BE2C (cell line): Measurements from ENCODE around the gene TM4SF4.

Experiments
- DNase-seq: peaks from one replicate; pipeline ENCODE4 v3.0.0-alpha.2; 2020
- H3K27me3 ChIP-seq: fragments of 250-450 bp; sonication (Bioruptor Pico); 2 replicates; pipeline ENCODE4 v1.5.1; 2020; ENCODE audit warnings: mild to moderate bottlenecking
- H3K36me3 ChIP-seq: fragments of 250-450 bp; sonication (Bioruptor Pico); 2 replicates; pipeline ENCODE4 v1.5.1; 2020; ENCODE audit warnings: mild to moderate bottlenecking
- H3K4me1 ChIP-seq: fragments of 250-450 bp; sonication (Bioruptor Pico); 2 replicates; pipeline ENCODE4 v1.5.1; 2020
- H3K4me3 ChIP-seq: 2 replicates; pipeline ENCODE4 v1.5.1; 2011; ENCODE audit warnings: low read depth, low read length
- H3K9me3 ChIP-seq: fragments of 250-450 bp; sonication (Bioruptor Pico); 2 replicates; pipeline ENCODE4 v1.5.1; 2020
- CTCF ChIP-seq: IDR thresholded peaks from 2 replicates; pipeline ENCODE4 v1.5.1; 2012; ENCODE audit warnings: mild to moderate bottlenecking, low read depth, low read length

The TM4SF4 gene

GRCh38 chr3:149514471-149514870, 40.0 kb downstream of the TM4SF4 start:
- no peak for DNase-seq
- Histone ChIP-seq H3K9me3 (no peaks in the 10 kb centered on the region), H3K27me3 (no peaks in the 10 kb centered on the region; the same call in none of the 2 replicates), H3K4me3 (no peak overlapping the region), H3K36me3 (no peaks in the 10 kb centered on the region), H3K4me1 (peaks cover 6% of the 10 kb centered on the region)
- no peak for TF ChIP-seq CTCF

GRCh38 chr3:149515249-149515648, 40.8 kb downstream of the TM4SF4 start:
- no peaks in the 10 kb centered on the region; the same call in none of the 2 replicates for H3K27me3 ChIP-seq

GRCh38 chr3:149516920-149517319, 42.4 kb downstream of the TM4SF4 start:
- no peaks in the 10 kb centered on the region for H3K9me3 ChIP-seq
- H3K36me3 ChIP-seq: no peaks in the 10 kb centered on the region
- no peaks in the 10 kb centered on the region; the same call in none of the 2 replicates for H3K27me3 ChIP-seq
- H3K4me3 ChIP-seq: no peak overlapping the region
- peaks cover 6% of the 10 kb centered on the region for H3K4me1 ChIP-seq
- DNase-seq: no peak
- no peak for TF ChIP-seq CTCF

More at GRCh38 chr3:149515249-149515648, 40.8 kb downstream of the TM4SF4 start:
- Histone ChIP-seq H3K4me3 (no peak overlapping the region), H3K9me3 (no peaks in the 10 kb centered on the region), H3K36me3 (no peaks in the 10 kb centered on the region), H3K4me1 (peaks cover 6% of the 10 kb centered on the region)
- TF ChIP-seq CTCF: no peak
- no peak for DNase-seq

- no peaks in the 10 kb centered on the region for H3K4me1 ChIP-seq
- TF ChIP-seq CTCF: no peak
- H3K27me3 ChIP-seq: no peaks in the 10 kb centered on the region; the same call in 1 of the 2 replicates
- H3K9me3 ChIP-seq: no peaks in the 10 kb centered on the region
- H3K36me3 ChIP-seq: no peaks in the 10 kb centered on the region
- DNase-seq: no peak
- H3K4me3 ChIP-seq: no peak overlapping the region
These were observed 45.4 kb downstream of the TM4SF4 start for GRCh38 chr3:149519912-149520311.

- Histone ChIP-seq H3K9me3 (no peaks in the 10 kb centered on the region), H3K27me3 (no peaks in the 10 kb centered on the region; the same call in 1 of the 2 replicates), H3K36me3 (no peaks in the 10 kb centered on the region), H3K4me3 (no peak overlapping the region), H3K4me1 (peaks cover 3% of the 10 kb centered on the region; the same call in 1 of the 2 replicates)
- TF ChIP-seq CTCF: no peak
- DNase-seq: no peak
These were observed 49.2 kb downstream of the TM4SF4 start for GRCh38 chr3:149523512-149524299.
